ENCODE results near the gene CDHR1.

Gene CDHR1

DNA sequence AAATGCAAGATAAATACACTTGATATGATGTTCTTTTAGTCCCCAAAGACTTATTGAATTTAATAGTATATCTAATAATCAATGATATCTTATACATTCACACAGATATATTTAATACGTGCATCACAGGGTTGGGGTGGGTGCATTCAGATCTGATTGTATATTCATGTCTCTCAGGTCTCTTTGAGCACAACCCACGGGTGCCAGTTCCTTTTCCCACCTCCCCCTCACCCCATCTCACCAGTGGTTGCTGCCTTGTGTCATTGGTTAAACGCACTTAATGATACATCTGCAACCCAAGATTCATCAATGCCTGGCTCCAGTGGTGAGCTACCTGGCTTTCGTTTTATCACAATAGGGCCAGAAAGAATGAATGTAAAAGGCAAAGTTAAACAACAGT, 40.8 kb downstream of the CDHR1 start:
- DNase-seq: no peak

DNA sequence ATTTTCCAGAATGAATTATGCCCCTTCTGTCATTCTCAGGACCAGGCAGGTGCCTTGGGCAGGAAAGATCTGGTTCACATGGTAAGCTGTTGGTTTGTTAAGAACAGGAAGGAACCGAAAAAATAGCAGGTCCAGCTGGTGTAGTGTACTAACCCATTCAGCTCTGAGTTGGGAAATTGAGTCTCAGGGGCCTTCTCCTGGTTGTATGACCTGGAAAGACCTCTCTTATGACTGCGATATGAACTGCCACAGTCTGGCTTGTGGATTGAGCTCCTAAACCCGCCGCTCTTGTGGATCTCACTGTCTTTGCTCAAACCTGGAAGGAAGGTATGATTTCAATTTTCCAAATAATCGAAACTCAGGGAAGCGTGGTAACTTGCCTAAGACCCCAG, 42.5 kb downstream of the CDHR1 start:
- DNase-seq: no peak

DNA sequence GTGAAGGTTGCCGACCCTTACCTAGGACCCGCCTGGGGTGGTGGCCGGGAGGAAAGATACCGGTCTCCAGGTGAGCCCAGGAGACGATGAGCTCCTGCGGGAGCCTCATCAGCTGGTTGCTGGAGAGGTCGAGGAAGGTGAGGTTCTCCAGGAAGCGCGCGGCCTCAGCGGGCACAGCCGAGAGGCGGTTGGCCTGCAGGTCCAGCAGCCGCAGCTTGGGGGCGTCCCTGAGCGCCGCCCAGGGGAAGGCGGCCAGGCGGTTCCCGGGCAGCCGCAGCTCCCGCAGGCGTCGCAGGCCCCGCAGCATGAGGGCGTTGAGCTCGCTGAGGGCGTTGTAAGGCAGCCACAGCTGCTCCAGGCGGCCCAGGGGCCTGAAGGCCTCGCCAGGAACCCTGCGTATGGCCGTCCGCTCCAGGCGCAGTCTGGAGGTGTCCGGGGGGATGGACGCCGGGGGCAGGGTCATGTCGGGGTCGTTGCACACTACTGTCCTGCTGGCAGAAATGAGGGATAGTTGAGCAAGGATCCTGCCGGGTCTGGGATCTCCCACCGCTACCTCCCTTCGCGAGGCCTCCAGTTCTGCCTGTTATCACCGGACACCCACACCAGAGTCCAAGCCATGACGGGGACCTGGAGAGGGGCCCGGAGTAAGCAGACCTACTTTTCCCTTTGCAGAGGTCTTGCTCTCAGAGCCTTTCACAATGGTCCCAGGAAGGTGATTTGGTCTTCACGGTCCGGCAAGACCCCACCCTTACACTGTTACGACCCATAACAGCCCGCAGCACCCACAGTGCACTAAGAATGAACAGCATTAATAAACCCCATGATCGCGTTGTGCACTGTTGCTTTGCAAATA, 43.1 kb downstream of the CDHR1 start:
- peak; percentile 24 for DNase-seq

DNA sequence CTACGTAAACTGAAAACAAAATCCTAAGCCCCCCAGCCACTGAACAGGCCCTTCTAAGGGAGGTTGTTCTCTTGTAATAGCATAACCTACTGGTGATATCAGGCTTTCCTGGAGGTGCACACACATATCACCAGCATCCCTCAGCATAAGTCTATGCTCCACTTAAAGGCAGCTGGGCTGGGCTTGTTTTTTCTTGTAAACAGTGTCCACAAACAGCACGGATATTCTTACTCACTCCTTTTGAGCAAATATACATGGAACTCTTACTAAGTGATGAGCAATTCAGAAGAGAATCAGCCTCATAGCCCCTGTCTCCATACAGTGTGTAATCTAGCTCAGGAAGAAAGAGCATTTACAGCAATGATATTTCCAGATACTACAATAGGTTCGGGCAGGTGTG, 44.6 kb downstream of the CDHR1 start:
- DNase-seq: no peak

DNA sequence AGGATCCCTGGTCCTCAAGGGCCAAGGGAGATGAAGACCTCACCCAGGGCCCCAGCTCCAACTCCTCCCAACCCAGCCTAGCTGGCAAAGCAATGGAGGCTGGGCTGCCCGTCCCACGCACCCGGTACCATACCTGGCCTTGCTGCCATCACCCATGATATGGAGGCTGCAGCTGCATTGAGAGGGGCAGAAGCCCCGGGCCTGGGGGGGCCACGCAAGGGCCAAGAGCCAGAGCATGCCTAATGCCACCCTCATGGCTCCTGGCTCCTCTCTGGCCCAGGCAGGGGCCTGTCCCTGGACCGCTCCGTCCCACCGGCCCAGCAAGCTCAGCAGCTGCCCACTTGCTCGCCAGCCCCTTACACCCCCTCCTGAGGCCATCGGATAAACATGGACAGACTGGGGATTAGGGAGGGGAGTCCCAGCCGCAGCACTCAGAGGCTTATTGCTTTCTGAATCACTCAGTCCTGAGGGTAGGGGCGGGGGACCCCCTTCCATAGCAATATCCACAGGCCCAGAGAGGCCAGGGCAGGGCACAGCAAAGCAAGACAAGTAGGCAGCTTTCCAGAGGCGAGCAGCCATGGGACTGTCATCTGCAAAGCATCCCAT, 47.0 kb downstream of the CDHR1 start, which contains the start of gene LRIT1:
TSS of gene LRIT1 (minus strand) at position 362 of the 606 bp plus-strand sequence. CDS start at position 255, 107 bp downstream.
- peak; percentile 11 for DNase-seq

DNA sequence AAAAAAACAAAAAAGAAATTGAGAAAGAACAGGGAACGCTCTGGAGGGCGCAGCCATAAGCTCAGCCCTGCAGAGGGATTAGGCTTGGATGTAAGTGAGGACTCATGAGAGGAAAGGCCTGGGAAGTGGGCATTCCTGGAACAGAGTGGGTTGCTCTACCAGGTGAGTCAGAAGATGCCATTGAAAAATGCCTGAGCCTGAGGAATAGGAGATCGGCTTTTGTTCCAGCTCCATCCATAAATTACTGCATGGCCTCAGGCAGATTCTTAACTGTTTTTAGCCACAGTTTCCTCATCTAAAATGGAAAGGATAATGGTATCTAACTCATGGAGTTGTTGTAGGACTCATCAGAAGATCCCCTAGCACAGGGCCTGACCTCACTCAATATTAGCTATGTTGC, 49.4 kb downstream of the CDHR1 start:
- DNase-seq: no peak

DNA sequence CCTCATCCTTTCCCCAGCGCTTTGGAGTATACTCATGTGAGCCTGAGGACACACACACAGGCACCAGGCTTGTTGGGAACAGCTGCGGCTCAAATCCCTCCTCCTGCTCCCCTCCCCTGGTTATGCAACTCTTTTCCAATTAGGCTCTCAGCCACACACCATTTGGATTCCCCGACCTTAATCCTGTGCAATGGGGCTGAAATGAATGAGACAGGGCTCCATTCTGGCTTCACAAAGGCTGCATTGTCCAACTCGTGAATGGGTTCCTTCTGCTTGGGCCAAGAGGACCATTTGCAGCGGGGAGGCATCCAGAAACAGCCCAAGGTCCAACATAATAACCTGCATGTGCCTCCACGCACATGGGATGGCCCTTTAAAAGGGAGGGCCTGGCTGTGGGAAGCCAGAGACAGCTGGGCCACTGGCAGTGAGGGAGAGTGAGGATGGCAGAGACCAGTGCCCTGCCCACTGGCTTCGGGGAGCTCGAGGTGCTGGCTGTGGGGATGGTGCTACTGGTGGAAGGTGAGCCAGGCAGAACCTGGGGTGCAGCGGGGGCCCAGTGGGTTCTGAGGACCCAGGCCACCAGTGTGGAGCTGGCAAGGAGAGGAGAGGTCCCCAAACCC, 50.4 kb downstream of the CDHR1 start, which contains the start of gene RGR:
TSS of gene RGR (plus strand) at position 403 of the 620 bp plus-strand sequence. CDS start at position 441, 38 bp downstream.
- peak; percentile 95 for DNase-seq

DNA sequence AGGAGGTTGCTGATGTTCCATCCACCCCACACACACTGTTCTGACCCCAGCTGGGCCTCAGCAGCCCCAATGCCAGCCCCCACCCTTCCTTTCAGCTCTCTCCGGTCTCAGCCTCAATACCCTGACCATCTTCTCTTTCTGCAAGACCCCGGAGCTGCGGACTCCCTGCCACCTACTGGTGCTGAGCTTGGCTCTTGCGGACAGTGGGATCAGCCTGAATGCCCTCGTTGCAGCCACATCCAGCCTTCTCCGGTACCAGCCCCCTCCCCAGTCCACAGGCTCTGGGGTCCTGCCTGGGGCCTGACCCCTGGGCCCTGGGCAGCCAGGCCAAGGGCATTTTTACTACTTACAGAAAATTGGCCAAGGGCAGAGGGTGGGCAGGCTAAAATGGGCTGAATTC, 53.2 kb downstream of the CDHR1 start:
- no peak for DNase-seq

DNA sequence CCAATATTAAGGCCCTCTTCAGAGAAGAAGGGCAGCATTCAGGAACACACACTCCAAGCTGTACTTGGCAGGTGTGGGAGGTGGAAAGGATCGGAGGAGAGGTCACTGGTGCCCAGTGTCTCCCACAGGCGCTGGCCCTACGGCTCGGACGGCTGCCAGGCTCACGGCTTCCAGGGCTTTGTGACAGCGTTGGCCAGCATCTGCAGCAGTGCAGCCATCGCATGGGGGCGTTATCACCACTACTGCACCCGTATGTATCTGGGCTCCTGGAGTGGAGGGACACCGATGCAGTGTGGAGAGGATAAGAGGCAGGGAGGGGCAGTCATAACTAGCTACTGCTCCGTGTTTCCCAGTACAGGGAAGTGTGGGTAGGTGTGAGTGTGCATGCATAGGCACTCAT, 54.5 kb downstream of the CDHR1 start:
- DNase-seq: no peak

DNA sequence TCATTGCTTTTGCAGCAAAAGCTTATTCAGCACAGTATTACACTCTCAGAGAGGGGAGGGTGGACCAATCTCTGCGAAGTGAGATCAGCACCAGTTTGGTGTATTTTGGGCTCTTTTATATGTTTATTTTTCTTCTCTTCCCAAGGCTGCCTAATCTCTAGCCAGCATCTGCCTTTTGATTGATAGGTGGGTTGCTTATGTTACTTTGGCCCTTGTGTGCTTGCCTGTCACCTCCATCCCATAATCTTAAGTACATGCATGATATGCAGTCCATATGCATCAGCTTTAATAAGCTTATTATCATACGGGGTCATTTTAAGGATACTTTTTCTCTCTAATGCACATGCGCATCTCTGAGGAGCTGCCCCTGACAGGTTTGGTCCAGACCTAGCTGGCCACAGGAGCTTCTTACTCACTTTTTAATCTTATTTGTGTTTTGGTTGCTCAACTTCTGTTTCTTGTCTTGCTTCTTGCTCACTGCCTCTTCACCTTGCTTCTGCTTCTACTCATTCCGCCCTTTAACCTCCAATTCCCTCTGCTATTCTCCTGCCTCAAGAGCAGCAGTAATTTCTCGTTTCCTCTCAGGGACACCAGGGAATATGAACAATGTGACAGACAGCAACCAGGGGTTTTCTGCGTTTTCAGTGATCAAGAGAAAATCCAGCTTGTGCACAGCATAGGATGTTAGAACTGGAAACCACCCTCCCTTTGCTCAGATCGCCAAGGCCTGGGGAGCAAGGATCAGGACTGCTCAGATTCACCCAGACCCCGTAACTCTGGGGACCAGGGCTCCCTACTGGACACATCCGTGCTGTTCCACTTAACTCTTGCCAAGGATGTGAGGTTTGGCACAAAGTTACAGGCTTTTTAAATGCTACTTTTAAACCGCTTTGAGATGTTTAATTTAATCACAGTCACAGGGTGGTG, 60.5 kb downstream of the CDHR1 start:
- peak; percentile 20 for DNase-seq

DNA sequence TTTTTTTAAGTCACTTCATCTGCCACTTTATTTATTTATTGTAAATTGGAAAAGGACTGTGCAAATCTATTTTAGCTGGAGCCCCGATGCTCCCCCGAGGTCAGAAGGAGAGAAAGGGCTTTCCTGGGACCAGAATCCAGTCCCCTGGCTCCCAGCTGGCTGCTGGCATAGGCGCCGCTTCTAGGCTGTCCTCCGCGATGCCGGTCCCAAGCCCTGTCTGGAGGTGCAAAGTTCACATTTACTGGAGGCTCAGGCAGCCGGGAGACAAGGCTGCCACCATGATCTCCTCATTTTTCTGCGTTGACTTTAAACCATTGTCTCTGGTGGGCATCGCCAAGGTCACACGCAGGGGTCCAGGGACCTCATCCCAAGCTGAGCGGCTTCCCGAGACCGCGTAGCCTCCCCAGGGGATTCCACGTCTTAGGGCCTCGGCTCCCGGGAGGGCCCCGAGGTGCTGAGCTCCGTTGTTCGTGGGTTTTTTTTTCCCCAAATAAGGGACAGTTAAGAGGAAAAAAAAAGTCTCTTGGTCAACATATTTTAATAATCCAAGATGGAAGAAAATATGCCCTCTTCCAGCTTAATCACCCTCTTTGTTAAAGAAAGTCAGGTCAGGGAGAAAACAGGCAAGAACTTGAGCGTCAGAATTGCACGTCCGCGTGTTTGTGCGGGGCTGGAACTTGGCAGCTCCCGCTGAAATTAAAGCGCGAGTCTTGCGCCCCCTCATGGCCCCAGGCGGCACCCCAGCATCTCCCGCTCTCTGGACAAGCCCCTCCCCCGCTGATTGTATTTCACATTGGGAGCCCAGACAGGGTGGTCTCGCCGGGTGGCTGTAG, 62.4 kb downstream of the CDHR1 start:
- DNase-seq: peak; percentile 85

DNA sequence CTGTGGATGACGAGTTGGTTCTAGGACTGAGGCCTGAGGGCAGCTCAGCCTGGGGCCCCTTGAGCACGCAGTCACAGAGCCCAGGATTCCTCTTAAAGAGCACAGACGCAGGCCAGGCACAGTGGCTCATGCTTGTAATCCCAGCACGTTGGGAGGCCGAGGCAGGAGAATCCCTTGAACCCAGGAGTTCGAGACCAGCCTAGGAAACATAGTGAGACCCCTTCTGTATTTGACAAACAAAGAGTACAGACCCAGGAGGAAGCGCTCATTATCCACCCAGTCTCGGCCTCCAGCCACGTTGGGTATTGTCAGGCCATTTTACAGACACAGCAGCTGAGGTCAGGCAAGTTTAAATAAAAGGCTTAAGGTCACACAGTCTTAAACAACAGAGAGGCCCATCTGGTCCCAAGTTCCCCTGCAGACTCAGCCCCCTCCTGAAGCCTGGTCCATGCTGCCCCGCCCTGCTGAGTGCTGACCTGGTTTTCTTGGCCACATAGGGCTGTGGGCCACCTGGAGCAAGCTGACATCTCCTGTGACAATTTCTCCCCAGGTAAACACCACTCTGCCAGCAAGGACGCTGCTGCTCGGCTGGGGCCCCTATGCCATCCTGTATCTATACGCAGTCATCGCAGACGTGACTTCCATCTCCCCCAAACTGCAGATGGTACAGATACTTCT, 63.1 kb downstream of the CDHR1 start:
- DNase-seq: no peak

DNA sequence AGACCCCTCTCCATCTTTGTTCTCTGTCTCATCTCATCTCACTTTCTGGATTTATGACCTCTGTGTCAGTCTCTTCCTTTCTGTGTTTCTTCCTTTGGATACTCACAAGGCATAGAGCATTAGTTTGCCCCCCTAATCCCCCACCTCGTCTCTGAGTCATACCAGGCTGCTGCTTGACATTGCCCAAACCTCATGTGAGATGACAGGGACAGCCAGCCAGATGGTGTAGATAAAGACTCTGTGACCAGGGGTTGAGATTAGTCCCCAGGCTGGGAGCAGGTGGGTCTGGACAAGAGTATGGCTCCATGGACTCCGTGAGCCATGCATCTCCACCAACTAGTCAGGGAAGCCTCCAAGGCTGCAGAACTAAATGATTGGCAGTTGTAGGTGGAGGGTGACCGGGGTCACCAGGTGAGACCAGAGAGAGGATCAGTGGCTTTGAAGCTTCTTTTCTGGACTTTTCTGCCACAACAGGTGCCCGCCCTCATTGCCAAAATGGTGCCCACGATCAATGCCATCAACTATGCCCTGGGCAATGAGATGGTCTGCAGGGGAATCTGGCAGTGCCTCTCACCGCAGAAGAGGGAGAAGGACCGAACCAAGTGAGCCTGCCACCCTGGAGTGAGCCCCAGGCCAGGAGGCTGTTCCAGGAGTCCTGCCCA, 63.8 kb downstream of the CDHR1 start:
- DNase-seq: peak; percentile 10

DNA sequence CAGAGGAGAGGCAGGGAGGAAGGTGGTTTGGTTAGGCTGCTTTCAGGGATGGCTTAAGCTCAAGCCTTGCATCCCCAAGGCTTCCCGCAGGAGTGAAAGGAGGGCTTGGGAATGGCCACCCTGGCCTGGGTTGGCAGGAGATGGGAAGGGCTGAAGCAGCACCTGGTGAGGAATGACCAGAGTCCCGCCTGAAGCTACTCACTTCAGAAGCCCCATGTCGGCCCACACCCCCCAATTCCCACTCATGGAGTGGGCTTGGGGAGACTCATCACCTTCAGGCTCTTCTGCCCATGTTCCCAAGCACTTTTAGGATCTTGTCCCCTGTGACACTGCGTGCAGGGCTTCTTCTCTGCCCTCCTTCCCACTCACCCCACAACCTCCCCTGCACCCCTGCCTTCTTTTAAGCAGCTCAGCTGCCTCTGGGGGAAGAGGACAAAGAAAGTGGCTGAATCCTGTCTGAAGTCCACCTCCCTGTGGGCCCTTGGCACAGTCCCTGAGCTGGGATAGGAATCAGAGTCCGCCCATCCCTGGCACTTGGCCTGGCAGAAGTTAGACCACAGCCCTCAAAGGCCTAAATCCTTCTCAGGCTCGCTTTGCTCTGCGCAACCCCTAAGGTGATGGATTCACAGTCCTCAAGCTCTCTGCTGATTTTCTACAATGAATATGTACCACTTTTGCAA, 67.0 kb downstream of the CDHR1 start:
- no peak for DNase-seq

DNA sequence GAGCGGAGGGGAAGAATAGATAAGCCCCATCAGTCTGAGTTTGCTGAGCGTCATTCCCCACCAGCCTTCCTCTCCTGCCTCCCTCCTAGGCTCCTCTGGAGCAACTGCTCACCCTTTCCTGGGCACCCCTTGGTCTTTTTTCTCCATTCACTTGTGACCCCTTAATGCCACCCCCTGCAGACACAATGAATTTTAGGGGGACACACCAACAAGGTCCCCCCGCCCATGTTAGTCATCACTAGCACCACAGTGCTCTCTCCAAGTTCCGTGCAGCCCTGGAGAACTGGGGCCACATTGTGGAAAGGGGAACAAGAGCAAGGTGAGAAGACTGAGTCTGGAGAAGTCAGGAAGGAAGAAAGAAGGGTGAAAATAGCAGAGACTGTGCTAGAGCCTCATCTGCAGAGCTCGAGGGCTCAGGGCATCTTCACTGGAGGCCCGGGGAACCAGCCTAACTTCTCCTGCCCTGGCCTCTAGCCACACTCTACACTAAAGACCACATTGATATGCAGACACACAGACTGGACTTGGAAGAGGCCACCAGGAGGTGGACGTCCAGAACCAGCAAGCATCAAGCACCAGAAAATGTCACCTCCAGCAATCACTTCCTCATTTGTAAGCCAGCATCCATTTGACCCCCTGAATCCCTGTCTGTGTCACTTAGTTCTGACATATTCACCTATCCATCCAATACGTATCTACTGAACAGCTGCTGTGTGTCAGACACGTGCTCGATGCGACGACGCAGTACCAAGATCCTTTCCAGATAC, 68.0 kb downstream of the CDHR1 start:
- DNase-seq: no peak

DNA sequence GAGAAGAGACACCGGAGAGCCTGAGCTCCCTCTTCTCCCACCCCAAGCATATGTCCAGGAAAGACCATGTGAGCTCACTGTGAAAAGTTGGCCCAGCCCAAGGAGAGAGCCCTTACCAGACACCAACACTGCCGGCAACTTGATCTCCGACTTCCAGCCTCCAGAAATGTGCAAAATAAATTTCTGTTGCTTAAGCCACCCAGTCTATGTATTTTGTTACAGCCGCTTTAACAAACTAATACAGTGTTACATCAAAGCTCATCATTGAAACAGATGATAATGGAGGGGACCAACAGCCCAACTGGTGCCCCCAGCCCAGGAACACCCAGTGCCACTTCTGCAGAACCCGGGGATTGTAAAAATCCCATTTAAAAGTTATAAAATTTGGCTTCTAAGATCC, 69.4 kb downstream of the CDHR1 start:
- no peak for DNase-seq

DNA sequence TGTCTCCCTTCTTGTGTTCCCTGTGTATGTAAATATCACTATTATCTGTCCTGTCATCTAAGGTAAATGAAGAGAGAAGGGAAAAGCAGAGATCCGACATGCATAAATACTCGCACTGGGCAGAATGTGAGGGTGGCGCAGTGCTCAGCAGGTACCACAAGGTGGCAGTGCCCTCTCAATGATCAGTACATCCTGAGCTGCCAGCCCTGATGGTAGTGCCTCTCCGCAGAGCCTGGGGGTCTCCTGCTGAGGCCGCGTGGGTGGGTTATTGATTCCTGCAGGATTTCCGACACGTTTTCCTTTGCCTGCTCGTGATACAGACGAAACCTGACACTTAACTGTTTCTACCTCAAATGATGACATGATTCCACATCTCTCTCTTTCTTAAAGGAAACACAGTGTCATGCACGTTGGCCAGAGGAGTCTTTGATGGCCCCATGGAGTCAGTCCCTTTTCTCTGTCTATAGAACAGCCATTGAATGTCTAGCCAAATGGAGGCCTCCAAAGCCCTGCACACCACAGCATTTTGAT, 70.3 kb downstream of the CDHR1 start:
- DNase-seq: peak; percentile 88

DNA sequence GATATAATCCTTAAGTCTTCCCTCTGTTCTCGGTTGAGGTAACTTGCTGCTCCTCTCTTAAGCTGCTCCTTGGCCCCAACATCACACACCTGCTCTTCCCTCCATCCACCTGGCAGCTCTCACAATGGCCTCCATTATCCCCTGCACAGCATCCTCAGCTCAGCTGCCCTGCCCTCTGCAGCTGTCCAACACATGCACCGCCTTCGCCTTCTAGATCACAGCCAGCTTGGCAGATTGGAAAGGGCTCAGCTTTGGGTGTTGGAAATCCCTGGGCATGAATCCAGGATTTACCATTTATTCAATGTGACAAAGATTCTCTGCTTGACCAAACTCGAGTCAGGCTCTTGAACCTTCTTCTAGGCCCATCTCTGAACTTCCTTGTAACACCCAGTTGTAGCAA, 71.1 kb downstream of the CDHR1 start:
- DNase-seq: peak; percentile 28
